GM19240 (cell line): ENCODE measurements around the gene CCL4L2.
"Not testable (repeated sequence)": the region's sequence is repeated elsewhere in the genome, so short reads cannot be mapped to it uniquely, and the experiment has no call there.

ENCODE experiments used
- DNase-seq: peaks from one replicate; pipeline ENCODE4 v3.0.0; 2011; ENCODE audit warnings: low spot score; ENCODE audit not compliant: insufficient read length

CCL4L2 gene

GRCh38 chr17:36220737-36221580 lies 10.1 kb downstream of the CCL4L2 start:
- DNase-seq: not testable (repeated sequence)

- DNase-seq: not testable (repeated sequence)
Observed at GRCh38 chr17:36221581-36222100, 10.8 kb downstream of the CCL4L2 start.

- DNase-seq: not testable (repeated sequence)
Observed at GRCh38 chr17:36222967-36223366, 12.1 kb downstream of the CCL4L2 start.

- not testable (repeated sequence) for DNase-seq
Observed at GRCh38 chr17:36229644-36230043, 18.8 kb downstream of the CCL4L2 start.

GRCh38 chr17:36242046-36242445 lies 31.2 kb downstream of the CCL4L2 start:
- DNase-seq: not testable (repeated sequence)
